Measurements from ENCODE around the gene KIRREL3. TPM values are rescaled to one million over a fixed set of nuclear protein-coding genes. Genes with fewer than 3 reads are reported as not detected.
A peak's percentile ranks its signal among the peaks of the same experiment; 100 is the strongest.

The KIRREL3 gene
- total and polyA plus RNA-seq, 2 of the 4 experiments (the other 2 are of a cell fraction) = 10.9 to 15.9 TPM

GRCh38 chr11:126637795-126638175 is 362.8 kb downstream of the KIRREL3 start:
- H4K8ac ChIP-seq (ENCODE audit: low read depth in 2 of 2, low read length in 2 of 2) = 0 out of 4 replicates have a peak overlapping the region, but pooled peaks of 1 of the 2 experiments have one; percentile 27
- CTCF ChIA-PET = interaction anchor here (1.4 to 1.7 kb wide), 2 partner anchors 31 to 203 kb away, joined by 3 to 5 read pairs; no protein-coding TSS in a partner anchor
- H3K9ac ChIP-seq (ENCODE audit: low read depth, low read length) = no peak overlapping the region
- H3K56ac ChIP-seq (ENCODE audit: extremely low read depth, insufficient read depth, low read length) = no peak overlapping the region; the same call in 1 of the 2 replicates
- intact Hi-C loops (cut with micrococcal nuclease) = no loop called here
- no peaks in the 10 kb centered on the region for H3K9me3 ChIP-seq (ENCODE audit: control insufficient read depth, insufficient read depth, low read length)
- no peaks in the 10 kb centered on the region for H3K27me3 ChIP-seq (ENCODE audit: control insufficient read depth, insufficient read depth, low read length)
- H4K5ac ChIP-seq (ENCODE audit: low read depth, low read length) = no peak overlapping the region
- peaks cover 21% of the 10 kb centered on the region for H3K9me1 ChIP-seq (ENCODE audit: insufficient read depth, low read length)
- WGBS, 2 experiments (ENCODE audit: extremely low coverage in 2 of 2, insufficient read length in 1 of 2) = 0% methylated on average over 1 of the region's 2 CpGs; no CpG with 5 or more reads in 1 of the 2 experiments
- TF ChIP-seq RAD21 (IDR thresholded peaks at IDR 0.05; ENCODE audit: low read length) = 0 out of 2 replicates have a peak, but pooled peaks have one; percentile 4
- TF ChIP-seq MAZ (IDR thresholded peaks at IDR 0.05; ENCODE audit: borderline replicate concordance, low read depth, low read length) = peak; percentile 33; the same call in 1 of the 2 replicates
- no peak for TF ChIP-seq MXI1 (IDR thresholded peaks at IDR 0.05; ENCODE audit: borderline replicate concordance, low read depth, low read length)
- no TSS peak for BruUV-seq (replicated peaks)
- peaks cover 6 to 9% of the 10 kb centered on the region in 2 experiments; a peak in 2 of 4 replicates for H3K79me1 ChIP-seq (ENCODE audit: low read depth in 1 of 2, low read length in 2 of 2)
- 0 out of 2 replicates have a peak overlapping the region, but pooled peaks have one; percentile 15 for H2BK20ac ChIP-seq (ENCODE audit: low read depth, low read length)
- H2AK9ac ChIP-seq (replicated peaks; ENCODE audit: low read depth, low read length, poor library complexity) = no peak overlapping the region
- no peak overlapping the region for H3K4ac ChIP-seq (ENCODE audit: low read depth, low read length)
- in situ Hi-C loops (cut with MboI; ENCODE audit: low sequenced_read_pairs) = no loop called here
- dilution Hi-C loops (cut with HindIII; ENCODE audit: low sequenced_read_pairs, unreplicated experiment) = no loop called here
- H2AK5ac ChIP-seq (ENCODE audit: low read depth, low read length) = no peak overlapping the region
- H3K14ac ChIP-seq (replicated peaks; ENCODE audit: low read depth, low read length) = no peak overlapping the region
- no peak overlapping the region; the same call in 2 of the 3 replicates for H2BK15ac ChIP-seq (ENCODE audit: low read depth, low read length)
- H3K36me3 ChIP-seq (ENCODE audit: control insufficient read depth, insufficient read depth, low read length) = no peaks in the 10 kb centered on the region
- no peak overlapping the region for H3K27ac ChIP-seq (ENCODE audit: insufficient read depth, low read length)
- POLR2A ChIA-PET (ENCODE audit: unreplicated experiment) = no interaction called here
- H3K4me2 ChIP-seq (ENCODE audit: low read depth, low read length) = no peak overlapping the region
- peak; percentile 81 for ATAC-seq (ENCODE audit: low read depth)
- H2AFZ ChIP-seq (replicated peaks; ENCODE audit: low read length, poor library complexity) = no peak overlapping the region
- H2BK120ac ChIP-seq (ENCODE audit: low read depth, low read length) = peak overlapping the region; percentile 79
- H2BK5ac ChIP-seq (ENCODE audit: low read depth, low read length, poor library complexity, severe bottlenecking) = peak overlapping the region; percentile 79
- H3K23ac ChIP-seq (ENCODE audit: low read depth, low read length) = no peak overlapping the region; the same call in 1 of the 2 replicates
- H4K91ac ChIP-seq (ENCODE audit: insufficient read depth, low read depth, low read length) = no peak overlapping the region
- peaks cover 17% of the 10 kb centered on the region for H3K4me1 ChIP-seq (ENCODE audit: control insufficient read depth, insufficient read depth, low read length)
- no peak overlapping the region for H3K18ac ChIP-seq (ENCODE audit: low read depth, low read length)
- no peaks in the 10 kb centered on the region for H4K20me1 ChIP-seq (ENCODE audit: insufficient read depth, low read length)
- DNase-seq = peak; percentile 94
- no peak overlapping the region for H3K4me3 ChIP-seq (ENCODE audit: insufficient read depth, low read depth, low read length)

Measured in IMR-90 (cell line).